H9 (cell line): ENCODE results near the gene TSG101. TPM values are rescaled to one million over a fixed set of nuclear protein-coding genes. Genes with fewer than 3 reads are reported as not detected.

Experiments
- DNase-seq: peaks from one replicate; pipeline ENCODE4 v3.0.0-alpha.2; 2017
- H2AFZ ChIP-seq: one replicate; pipeline ENCODE4 v1.6.1; 2013; ENCODE audit warnings: mild to moderate bottlenecking, low read length, control low read depth, moderate library complexity
- H2AK5ac ChIP-seq: 2 replicates; pipeline ENCODE4 v1.6.1; 2013; ENCODE audit warnings: low read length, control low read depth, mixed read lengths; ENCODE audit not compliant: insufficient read length
- H2BK120ac ChIP-seq: one replicate; pipeline ENCODE4 v1.6.1; 2013; ENCODE audit warnings: low read depth, mild to moderate bottlenecking, low read length, control low read depth, inconsistent platforms; ENCODE audit not compliant: poor library complexity, severe bottlenecking
- H2BK12ac ChIP-seq: 2 replicates; pipeline ENCODE4 v1.6.1; 2013; ENCODE audit warnings: low read length, control low read depth, mixed read lengths, low read depth; ENCODE audit not compliant: insufficient read length
- H2BK15ac ChIP-seq: 2 replicates; pipeline ENCODE4 v1.6.1; 2013; ENCODE audit warnings: low read depth, low read length, control low read depth
- H2BK20ac ChIP-seq: one replicate; pipeline ENCODE4 v1.6.1; 2013; ENCODE audit warnings: low read depth, mild to moderate bottlenecking, low read length, control low read depth, inconsistent platforms; ENCODE audit not compliant: poor library complexity, severe bottlenecking
- H2BK5ac ChIP-seq: 2 replicates; pipeline ENCODE4 v1.6.1; 2013; ENCODE audit warnings: low read length, control low read depth, mixed read lengths; ENCODE audit not compliant: insufficient read length
- H3K14ac ChIP-seq: 2 replicates; pipeline ENCODE4 v1.6.1; 2013; ENCODE audit warnings: low read length, control low read depth; ENCODE audit not compliant: insufficient read depth
- H3K18ac ChIP-seq: 2 replicates; pipeline ENCODE4 v1.6.1; 2013; ENCODE audit warnings: low read depth, mild to moderate bottlenecking, mixed read lengths, low read length, control low read depth; ENCODE audit not compliant: insufficient read length
- H3K23ac ChIP-seq: 2 replicates; pipeline ENCODE4 v1.6.1; 2013; ENCODE audit warnings: low read length, control low read depth, mixed read lengths, low read depth; ENCODE audit not compliant: insufficient read length
- H3K23me2 ChIP-seq: 2 replicates; pipeline ENCODE4 v1.6.1; 2013; ENCODE audit warnings: low read depth, mild to moderate bottlenecking, mixed read lengths, low read length, control low read depth; ENCODE audit not compliant: insufficient read length, poor library complexity, severe bottlenecking
- H3K27ac ChIP-seq: 2 replicates; pipeline ENCODE4 v1.5.1; 2013; ENCODE audit warnings: low read length, control low read depth, mixed read lengths, low read depth; ENCODE audit not compliant: insufficient read length
- H3K27me3 ChIP-seq: 2 replicates; pipeline ENCODE4 v1.6.1; 2013; ENCODE audit warnings: low read length, control low read depth, inconsistent platforms; ENCODE audit not compliant: insufficient read depth
- H3K4ac ChIP-seq: 2 replicates; pipeline ENCODE4 v1.6.1; 2013; ENCODE audit warnings: low read depth, mild to moderate bottlenecking, control low read depth, inconsistent platforms, low read length, moderate library complexity
- H3K4me1 ChIP-seq: 2 replicates; pipeline ENCODE4 v1.6.1; 2013; ENCODE audit warnings: low read length, control low read depth, inconsistent platforms; ENCODE audit not compliant: insufficient read depth
- H3K4me2 ChIP-seq: 2 replicates; pipeline ENCODE4 v1.6.1; 2013; ENCODE audit warnings: low read length, control low read depth, mixed read lengths; ENCODE audit not compliant: insufficient read length, insufficient read depth
- H3K56ac ChIP-seq: 2 replicates; pipeline ENCODE4 v1.6.1; 2013; ENCODE audit warnings: low read depth, mild to moderate bottlenecking, mixed read lengths, low read length, control low read depth; ENCODE audit not compliant: insufficient read length
- H3K79me1 ChIP-seq: 2 replicates; pipeline ENCODE4 v1.6.1; 2013; ENCODE audit warnings: low read depth, mild to moderate bottlenecking, moderate library complexity, low read length, control low read depth, inconsistent platforms; ENCODE audit not compliant: insufficient read depth, poor library complexity, severe bottlenecking
- H3K79me2 ChIP-seq: 2 replicates; pipeline ENCODE4 v1.6.1; 2013; ENCODE audit warnings: low read length, control low read depth, inconsistent platforms; ENCODE audit not compliant: insufficient read depth
- H3K9ac ChIP-seq: 2 replicates; pipeline ENCODE4 v1.6.1; 2013; ENCODE audit warnings: low read length, control low read depth, mixed read lengths; ENCODE audit not compliant: insufficient read length; ENCODE audit errors: extremely low read depth
- H3K9me3 ChIP-seq: one replicate; pipeline ENCODE4 v1.6.1; 2013; ENCODE audit warnings: low read depth, low read length, inconsistent platforms; ENCODE audit not compliant: control insufficient read depth
- H3T11ph ChIP-seq: one replicate; pipeline ENCODE4 v1.6.1; 2013; ENCODE audit warnings: mild to moderate bottlenecking, low read length, control low read depth, inconsistent platforms
- H4K20me1 ChIP-seq: one replicate; pipeline ENCODE4 v1.6.1; 2013; ENCODE audit not compliant: control insufficient read depth, insufficient read length, insufficient read depth
- H4K5ac ChIP-seq: 2 replicates; pipeline ENCODE4 v1.6.1; 2013; ENCODE audit warnings: low read depth, mild to moderate bottlenecking, mixed read lengths, low read length, control low read depth; ENCODE audit not compliant: insufficient read length
- H4K8ac ChIP-seq: replicated peaks from 2 replicates; pipeline ENCODE4 v1.6.1; 2013; ENCODE audit warnings: low read length, control low read depth, mixed read lengths, low read depth; ENCODE audit not compliant: insufficient read length
- H4K91ac ChIP-seq: 2 replicates; pipeline ENCODE4 v1.6.1; 2013; ENCODE audit warnings: low read depth, mild to moderate bottlenecking, moderate library complexity, mixed read lengths, low read length, control low read depth; ENCODE audit not compliant: insufficient read length
- H3K27ac Mint-ChIP-seq, 3 experiments: 2 replicates in 2 of 3; 3 replicates in 1 of 3; pipeline ENCODE4 v1.8.0; 2020 to 2021; ENCODE audit warnings: mixed read lengths in 3 of 3, mild to moderate bottlenecking in 1 of 3, moderate library complexity in 1 of 3
- H3K27me3 Mint-ChIP-seq: 2 replicates; pipeline ENCODE4 v1.8.0; 2021; ENCODE audit warnings: low read depth, mild to moderate bottlenecking, moderate library complexity, mixed read lengths
- H3K36me3 Mint-ChIP-seq, 3 experiments: 2 replicates in 2 of 3; 3 replicates in 1 of 3; pipeline ENCODE4 v1.8.0; 2020 to 2021; ENCODE audit warnings: low read depth in 3 of 3, mixed read lengths in 3 of 3; ENCODE audit not compliant: insufficient read depth in 1 of 3
- H3K4me1 Mint-ChIP-seq, 2 experiments: 2 replicates each; pipeline ENCODE4 v1.8.0; 2020; ENCODE audit warnings: mixed read lengths in 2 of 2
- H3K4me3 Mint-ChIP-seq, 2 experiments: 2 replicates in 1 of 2; 3 replicates in 1 of 2; pipeline ENCODE4 v1.8.0; 2020 to 2021; ENCODE audit warnings: mild to moderate bottlenecking in 2 of 2, mixed read lengths in 2 of 2, moderate library complexity in 1 of 2
- H3K9me3 Mint-ChIP-seq, 2 experiments: 2 replicates in 1 of 2; 3 replicates in 1 of 2; pipeline ENCODE4 v1.8.0; 2020; ENCODE audit warnings: mild to moderate bottlenecking in 2 of 2, mixed read lengths in 2 of 2, moderate library complexity in 1 of 2
- WGBS: extraction: QIAGEN DNeasy Blood & Tissue Kit; methylation state at CpG from one replicate; pipeline ENCODE4 v1.1.7; 2013; ENCODE audit warnings: missing lambda C conversion rate, low lambda C conversion rate, mixed read lengths; ENCODE audit not compliant: insufficient read length; ENCODE audit errors: extremely low coverage; 5-methylcytosine and 5-hydroxymethylcytosine counted together
- total RNA-seq: library from RNA; stranded (reverse); gene quantifications from 2 replicates; pipeline ENCODE4 v1.2.1, GENCODE V29; 2021
- TF ChIP-seq, protein P1 (sequence below): fragments of 200-600 bp; sonication (generic); conservative IDR thresholded peaks from 3 replicates; pipeline ENCODE4 v1.8.0; 2021; ENCODE audit warnings: antibody characterized with exemption, mild to moderate bottlenecking

Gene TSG101
- total RNA-seq, 1 experiment from 2014 or later, result 50.3 TPM

DNA sequence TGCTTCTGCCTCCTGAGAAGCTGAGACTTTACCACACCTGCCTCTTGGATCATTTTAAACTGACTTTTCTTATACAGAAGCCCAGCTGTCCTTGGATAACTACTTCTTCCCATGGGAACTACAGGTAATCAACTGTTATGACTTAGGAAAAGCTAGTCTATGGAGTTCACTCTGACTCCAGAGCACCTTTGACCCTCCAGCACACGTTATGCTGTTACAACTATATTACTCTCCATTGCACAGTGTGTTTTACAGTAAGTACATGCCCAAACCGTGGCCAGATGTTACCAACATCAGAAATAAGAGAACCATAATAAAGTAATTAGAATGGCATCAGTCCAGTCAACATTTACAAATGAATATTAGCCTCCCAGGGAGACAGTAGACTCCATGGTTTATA is 21.3 kb upstream of the TSG101 start:
- Mint-ChIP-seq H3K4me1 (no peaks in the 10 kb centered on the region), H3K4me3 (no peak overlapping the region), H3K27ac (no peak overlapping the region), H3K27me3 (no peaks in the 10 kb centered on the region), H3K9me3 (no peaks in the 10 kb centered on the region), H3K36me3 (peaks cover 0 to 12% (median 9%) of the 10 kb centered on the region in 3 experiments; a peak in 2 of 7 replicates)
- Histone ChIP-seq H3K56ac (no peak overlapping the region), H2BK5ac (no peak overlapping the region), H2BK15ac (no peak overlapping the region), H3K79me1 (no peaks in the 10 kb centered on the region), H3K14ac (no peak overlapping the region), H3T11ph (no peak overlapping the region), H4K8ac (no peak overlapping the region), H3K27ac (no peak overlapping the region), H3K23me2 (no peaks in the 10 kb centered on the region), H3K4ac (no peak overlapping the region), H2BK20ac (no peak overlapping the region), H2BK12ac (no peak overlapping the region), H4K20me1 (no peaks in the 10 kb centered on the region), H3K79me2 (no peaks in the 10 kb centered on the region), H4K5ac (no peak overlapping the region), H3K9ac (no peak overlapping the region), H2AK5ac (no peak overlapping the region), H3K4me2 (no peak overlapping the region), H3K4me1 (no peaks in the 10 kb centered on the region), H3K27me3 (no peaks in the 10 kb centered on the region), H4K91ac (no peak overlapping the region), H2AFZ (no peak overlapping the region), H3K18ac (no peak overlapping the region), H2BK120ac (no peak overlapping the region), H3K9me3 (no peaks in the 10 kb centered on the region), H3K23ac (no peak overlapping the region)
- no peak for DNase-seq
- WGBS, result no CpG with 5 or more reads among the region's 2 CpGs
- TF ChIP-seq, protein P1, sequence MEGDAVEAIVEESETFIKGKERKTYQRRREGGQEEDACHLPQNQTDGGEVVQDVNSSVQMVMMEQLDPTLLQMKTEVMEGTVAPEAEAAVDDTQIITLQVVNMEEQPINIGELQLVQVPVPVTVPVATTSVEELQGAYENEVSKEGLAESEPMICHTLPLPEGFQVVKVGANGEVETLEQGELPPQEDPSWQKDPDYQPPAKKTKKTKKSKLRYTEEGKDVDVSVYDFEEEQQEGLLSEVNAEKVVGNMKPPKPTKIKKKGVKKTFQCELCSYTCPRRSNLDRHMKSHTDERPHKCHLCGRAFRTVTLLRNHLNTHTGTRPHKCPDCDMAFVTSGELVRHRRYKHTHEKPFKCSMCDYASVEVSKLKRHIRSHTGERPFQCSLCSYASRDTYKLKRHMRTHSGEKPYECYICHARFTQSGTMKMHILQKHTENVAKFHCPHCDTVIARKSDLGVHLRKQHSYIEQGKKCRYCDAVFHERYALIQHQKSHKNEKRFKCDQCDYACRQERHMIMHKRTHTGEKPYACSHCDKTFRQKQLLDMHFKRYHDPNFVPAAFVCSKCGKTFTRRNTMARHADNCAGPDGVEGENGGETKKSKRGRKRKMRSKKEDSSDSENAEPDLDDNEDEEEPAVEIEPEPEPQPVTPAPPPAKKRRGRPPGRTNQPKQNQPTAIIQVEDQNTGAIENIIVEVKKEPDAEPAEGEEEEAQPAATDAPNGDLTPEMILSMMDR, result no peak
